AG08395 (cell line): ENCODE data around the gene MARCHF11.

ENCODE experiments used
- DNase-seq: peaks from one replicate; pipeline ENCODE4 v3.0.0; 2012; ENCODE audit warnings: mixed read lengths, low spot score

MARCHF11 gene

GRCh38 chr5:16131878-16132277, 47.7 kb downstream of the MARCHF11 start:
- DNase-seq = no peak

GRCh38 chr5:16128944-16129343, 50.6 kb downstream of the MARCHF11 start:
- no peak for DNase-seq

GRCh38 chr5:16127865-16128544, 51.6 kb downstream of the MARCHF11 start:
- DNase-seq = no peak

- DNase-seq = no peak
These were observed 59.0 kb downstream of the MARCHF11 start for GRCh38 chr5:16120579-16120978.

- no peak for DNase-seq
These were observed 59.8 kb downstream of the MARCHF11 start for GRCh38 chr5:16119790-16120189.

GRCh38 chr5:16115140-16115539, 64.5 kb downstream of the MARCHF11 start:
- DNase-seq = no peak

- no peak for DNase-seq
These were observed 71.2 kb downstream of the MARCHF11 start for GRCh38 chr5:16108418-16108817.

- no peak for DNase-seq
These were observed 74.6 kb downstream of the MARCHF11 start for GRCh38 chr5:16104961-16105360.

GRCh38 chr5:16095612-16096011, 84.0 kb downstream of the MARCHF11 start:
- no peak for DNase-seq

GRCh38 chr5:16090270-16090669, 89.3 kb downstream of the MARCHF11 start:
- DNase-seq = no peak

GRCh38 chr5:16082982-16083381, 96.6 kb downstream of the MARCHF11 start:
- no peak for DNase-seq

GRCh38 chr5:16082053-16082452, 97.5 kb downstream of the MARCHF11 start:
- DNase-seq = no peak

- no peak for DNase-seq
These were observed 98.1 kb downstream of the MARCHF11 start for GRCh38 chr5:16081376-16081955.

- DNase-seq = no peak
These were observed 102.9 kb downstream of the MARCHF11 start for GRCh38 chr5:16076657-16077056.

- no peak for DNase-seq
These were observed 105.2 kb downstream of the MARCHF11 start for GRCh38 chr5:16074358-16074757.

- DNase-seq = no peak
These were observed 107.0 kb downstream of the MARCHF11 start for GRCh38 chr5:16072616-16073015.

GRCh38 chr5:16067415-16067814, 112.2 kb downstream of the MARCHF11 start:
- DNase-seq = no peak

GRCh38 chr5:16066810-16067209, 112.8 kb downstream of the MARCHF11 start:
- DNase-seq = no peak

GRCh38 chr5:16066320-16066719, 113.3 kb downstream of the MARCHF11 start:
- DNase-seq = no peak

GRCh38 chr5:16065831-16066230, 113.8 kb downstream of the MARCHF11 start:
- DNase-seq = peak; percentile 11

GRCh38 chr5:16064135-16064893, 115.3 kb downstream of the MARCHF11 start:
- no peak for DNase-seq

- no peak for DNase-seq
These were observed 118.4 kb downstream of the MARCHF11 start for GRCh38 chr5:16061163-16061562.

GRCh38 chr5:16057277-16057676, 122.3 kb downstream of the MARCHF11 start:
- peak; percentile 17 for DNase-seq
